Astrocyte (in vitro differentiated cells and primary cell): ENCODE results near the gene ADAM19.

Source experiments
- EZH2 ChIP-seq: IDR thresholded peaks from 2 replicates; pipeline ENCODE4 v1.6.1; 2012; ENCODE audit warnings: mild to moderate bottlenecking, low read length, inconsistent platforms; ENCODE audit not compliant: insufficient read depth
- TF ChIP-seq, protein P1 (sequence below): IDR thresholded peaks from 2 replicates; pipeline ENCODE4 v1.5.1; 2011; ENCODE audit warnings: low read depth, mild to moderate bottlenecking, inconsistent platforms, low read length, moderate library complexity; ENCODE audit not compliant: insufficient read depth

- TF ChIP-seq, protein P1, sequence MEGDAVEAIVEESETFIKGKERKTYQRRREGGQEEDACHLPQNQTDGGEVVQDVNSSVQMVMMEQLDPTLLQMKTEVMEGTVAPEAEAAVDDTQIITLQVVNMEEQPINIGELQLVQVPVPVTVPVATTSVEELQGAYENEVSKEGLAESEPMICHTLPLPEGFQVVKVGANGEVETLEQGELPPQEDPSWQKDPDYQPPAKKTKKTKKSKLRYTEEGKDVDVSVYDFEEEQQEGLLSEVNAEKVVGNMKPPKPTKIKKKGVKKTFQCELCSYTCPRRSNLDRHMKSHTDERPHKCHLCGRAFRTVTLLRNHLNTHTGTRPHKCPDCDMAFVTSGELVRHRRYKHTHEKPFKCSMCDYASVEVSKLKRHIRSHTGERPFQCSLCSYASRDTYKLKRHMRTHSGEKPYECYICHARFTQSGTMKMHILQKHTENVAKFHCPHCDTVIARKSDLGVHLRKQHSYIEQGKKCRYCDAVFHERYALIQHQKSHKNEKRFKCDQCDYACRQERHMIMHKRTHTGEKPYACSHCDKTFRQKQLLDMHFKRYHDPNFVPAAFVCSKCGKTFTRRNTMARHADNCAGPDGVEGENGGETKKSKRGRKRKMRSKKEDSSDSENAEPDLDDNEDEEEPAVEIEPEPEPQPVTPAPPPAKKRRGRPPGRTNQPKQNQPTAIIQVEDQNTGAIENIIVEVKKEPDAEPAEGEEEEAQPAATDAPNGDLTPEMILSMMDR: no peak
- no peak for TF ChIP-seq EZH2
These were observed 45.2 kb downstream of the ADAM19 start for GRCh38 chr5:157530226-157530972.
